Measurements from ENCODE around the gene FGG. TPM values are rescaled to one million over a fixed set of nuclear protein-coding genes. Genes with fewer than 3 reads are reported as not detected.

Gene FGG
- polyA plus RNA-seq, 3 donors, result not detected

GRCh38 chr4:154565704-154566103, 46.8 kb downstream of the FGG start:
- H3K9ac ChIP-seq (ENCODE audit: insufficient read depth, low read length, poor library complexity, severe bottlenecking), result no peak overlapping the region
- Mint-ChIP-seq H3K9me3 (peaks cover 0 to 2% (median 0%) of the 10 kb centered on the region in 7 donors), H3K4me3 (no peak overlapping the region), H3K36me3 (no peaks in the 10 kb centered on the region), H3K4me1 (no peaks in the 10 kb centered on the region), H3K27ac (no peak overlapping the region), H3K27me3 (ENCODE audit: low read depth in 3 of 3) (no peaks in the 10 kb centered on the region)
- H3K27ac ChIP-seq (ENCODE audit: low read depth in 1 of 2, low read length in 2 of 2), result no peak overlapping the region
- no peaks in the 10 kb centered on the region for H3K27me3 ChIP-seq (ENCODE audit: control insufficient read depth in 2 of 2, insufficient read depth in 2 of 2, low read length in 2 of 2)
- H3K36me3 ChIP-seq (replicated peaks in 1 of 2; ENCODE audit: control insufficient read depth in 1 of 2, insufficient read depth in 2 of 2, low read length in 2 of 2), result no peaks in the 10 kb centered on the region
- intact Hi-C loops (cut with micrococcal nuclease), result no loop called here
- 100% methylated on average over 2 of the region's 6 CpGs for WGBS (ENCODE audit: insufficient coverage)
- H2AFZ ChIP-seq (ENCODE audit: insufficient read depth, low read depth, low read length, poor library complexity, severe bottlenecking), result no peak overlapping the region
- H3K79me2 ChIP-seq (ENCODE audit: insufficient read depth, low read length), result no peaks in the 10 kb centered on the region
- H3K4me3 ChIP-seq (replicated peaks in 1 of 3; ENCODE audit: low read depth in 2 of 3, low read length in 3 of 3), result no peak overlapping the region
- no peaks in the 10 kb centered on the region for H3K4me1 ChIP-seq (ENCODE audit: control insufficient read depth in 1 of 2, insufficient read depth in 2 of 2, low read length in 2 of 2)
- no peak for DNase-seq
- no peaks in the 10 kb centered on the region for H4K20me1 ChIP-seq (ENCODE audit: insufficient read depth, low read length)
- no peak for TF ChIP-seq CTCF (IDR thresholded peaks at IDR 0.05)
- no peak overlapping the region for H3K4me2 ChIP-seq (replicated peaks; ENCODE audit: extremely low read depth, low read length, poor library complexity, severe bottlenecking)
- no peaks in the 10 kb centered on the region for H3K9me3 ChIP-seq (replicated peaks in 1 of 2; ENCODE audit: control insufficient read depth in 1 of 2, insufficient read depth in 1 of 2, low read length in 2 of 2)

DNA sequence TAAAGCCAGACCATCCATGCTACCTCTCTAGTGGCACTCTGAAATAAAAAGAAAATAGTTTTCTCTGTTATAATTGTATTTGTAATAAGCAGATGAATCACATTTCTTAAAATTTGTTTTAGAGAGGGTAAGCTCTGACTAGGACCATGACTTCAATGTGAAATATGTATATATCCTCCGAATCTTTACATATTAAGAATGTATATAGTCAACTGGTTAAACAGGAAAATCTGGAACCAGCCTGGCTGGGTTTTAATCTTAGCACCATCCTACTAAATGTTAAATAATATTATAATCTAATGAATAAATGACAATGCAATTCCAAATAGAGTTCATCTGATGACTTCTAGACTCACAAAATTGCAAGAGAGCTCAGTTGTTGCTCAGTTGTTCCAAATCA, 48.1 kb downstream of the FGG start:
- Histone ChIP-seq H3K9me3 (replicated peaks in 1 of 2; ENCODE audit: control insufficient read depth in 1 of 2, insufficient read depth in 1 of 2, low read length in 2 of 2) (no peaks in the 10 kb centered on the region), H2AFZ (ENCODE audit: insufficient read depth, low read depth, low read length, poor library complexity, severe bottlenecking) (no peak overlapping the region), H3K4me2 (replicated peaks; ENCODE audit: extremely low read depth, low read length, poor library complexity, severe bottlenecking) (no peak overlapping the region), H3K27me3 (ENCODE audit: control insufficient read depth in 2 of 2, insufficient read depth in 2 of 2, low read length in 2 of 2) (no peaks in the 10 kb centered on the region), H3K4me3 (replicated peaks in 1 of 3; ENCODE audit: low read depth in 2 of 3, low read length in 3 of 3) (no peak overlapping the region), H3K4me1 (ENCODE audit: control insufficient read depth in 1 of 2, insufficient read depth in 2 of 2, low read length in 2 of 2) (no peaks in the 10 kb centered on the region), H3K27ac (ENCODE audit: low read depth in 1 of 2, low read length in 2 of 2) (no peak overlapping the region), H3K36me3 (replicated peaks in 1 of 2; ENCODE audit: control insufficient read depth in 1 of 2, insufficient read depth in 2 of 2, low read length in 2 of 2) (no peaks in the 10 kb centered on the region), H4K20me1 (ENCODE audit: insufficient read depth, low read length) (no peaks in the 10 kb centered on the region), H3K9ac (ENCODE audit: insufficient read depth, low read length, poor library complexity, severe bottlenecking) (no peak overlapping the region), H3K79me2 (ENCODE audit: insufficient read depth, low read length) (no peaks in the 10 kb centered on the region)
- no CpG with 5 or more reads among the region's 1 CpG for WGBS (ENCODE audit: insufficient coverage)
- H3K36me3 Mint-ChIP-seq, result no peaks in the 10 kb centered on the region
- H3K27me3 Mint-ChIP-seq (ENCODE audit: low read depth in 3 of 3), result no peaks in the 10 kb centered on the region
- no peak for TF ChIP-seq CTCF (IDR thresholded peaks at IDR 0.05)
- no peak overlapping the region for H3K4me3 Mint-ChIP-seq
- intact Hi-C loops (cut with micrococcal nuclease), result no loop called here
- no peak overlapping the region for H3K27ac Mint-ChIP-seq
- H3K4me1 Mint-ChIP-seq, result no peaks in the 10 kb centered on the region
- no peak for DNase-seq
- no peaks in the 10 kb centered on the region for H3K9me3 Mint-ChIP-seq
